Measurements from ENCODE around the gene VCAM1.

Gene VCAM1

DNA sequence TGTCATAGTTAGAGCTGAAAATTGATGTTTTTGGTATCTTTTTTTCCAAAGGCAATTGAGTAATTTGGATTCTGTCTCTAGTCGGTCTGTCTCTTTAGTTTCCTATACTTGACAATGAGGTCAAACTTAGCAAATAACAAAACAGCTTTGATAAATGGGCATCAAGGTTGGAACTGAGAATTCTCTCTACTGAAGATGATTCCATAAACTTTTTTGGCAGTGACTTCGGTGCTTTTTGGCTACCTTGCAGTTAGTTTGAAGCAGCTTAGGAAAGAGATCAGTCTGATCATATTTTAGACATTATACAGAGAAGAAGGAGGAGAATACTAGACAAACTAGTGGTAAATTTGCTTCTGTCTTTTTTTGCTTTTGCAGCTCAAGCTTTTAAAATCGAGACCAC is 559 bp downstream of the VCAM1 start:
- CTCF ChIA-PET, result no interaction called here
- TF ChIP-seq, protein P1, sequence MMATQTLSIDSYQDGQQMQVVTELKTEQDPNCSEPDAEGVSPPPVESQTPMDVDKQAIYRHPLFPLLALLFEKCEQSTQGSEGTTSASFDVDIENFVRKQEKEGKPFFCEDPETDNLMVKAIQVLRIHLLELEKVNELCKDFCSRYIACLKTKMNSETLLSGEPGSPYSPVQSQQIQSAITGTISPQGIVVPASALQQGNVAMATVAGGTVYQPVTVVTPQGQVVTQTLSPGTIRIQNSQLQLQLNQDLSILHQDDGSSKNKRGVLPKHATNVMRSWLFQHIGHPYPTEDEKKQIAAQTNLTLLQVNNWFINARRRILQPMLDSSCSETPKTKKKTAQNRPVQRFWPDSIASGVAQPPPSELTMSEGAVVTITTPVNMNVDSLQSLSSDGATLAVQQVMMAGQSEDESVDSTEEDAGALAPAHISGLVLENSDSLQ (IDR thresholded peaks at IDR 0.05), result no peak
- TF ChIP-seq FOXK2 (IDR thresholded peaks at IDR 0.05), result no peak
- TF ChIP-seq ZNF384 (IDR thresholded peaks at IDR 0.05), result no peak
- TF ChIP-seq NFRKB (IDR thresholded peaks at IDR 0.05), result no peak
- TF ChIP-seq HDGF (IDR thresholded peaks at IDR 0.05; ENCODE audit: borderline replicate concordance), result no peak
- no peak for TF ChIP-seq ARNT (IDR thresholded peaks at IDR 0.05)
- TF ChIP-seq SUZ12 (IDR thresholded peaks at IDR 0.05), result no peak
- no peak for TF ChIP-seq FOXA1 (IDR thresholded peaks at IDR 0.05)
- TF ChIP-seq LEF1 (IDR thresholded peaks at IDR 0.05; ENCODE audit: borderline replicate concordance), result no peak
- TF ChIP-seq TARDBP (IDR thresholded peaks at IDR 0.05), result no peak
- no peak for TF ChIP-seq L3MBTL2 (conservative IDR thresholded peaks at IDR 0.05)
- no peak for TF ChIP-seq ELF4 (IDR thresholded peaks at IDR 0.05)
- no peak for TF ChIP-seq CTBP1 (IDR thresholded peaks at IDR 0.05; ENCODE audit: borderline replicate concordance)
- no peak for TF ChIP-seq BHLHE40 (IDR thresholded peaks at IDR 0.05; ENCODE audit: borderline replicate concordance)
- TF ChIP-seq SP1 (IDR thresholded peaks at IDR 0.05), result no peak
- no peak for TF ChIP-seq FOXM1 (IDR thresholded peaks at IDR 0.05; ENCODE audit: borderline replicate concordance)
- POLR2A ChIA-PET, result no interaction called here
- no peak for DNase-seq (ENCODE audit: extremely low spot score)

- no peak for DNase-seq (ENCODE audit: extremely low spot score)
- no peak for TF ChIP-seq FOXM1 (IDR thresholded peaks at IDR 0.05; ENCODE audit: borderline replicate concordance)
- no peak for TF ChIP-seq NFRKB (IDR thresholded peaks at IDR 0.05)
- TF ChIP-seq, protein P1 (IDR thresholded peaks at IDR 0.05), result no peak
- no peak for TF ChIP-seq LEF1 (IDR thresholded peaks at IDR 0.05; ENCODE audit: borderline replicate concordance)
- no peak for TF ChIP-seq FOXA1 (IDR thresholded peaks at IDR 0.05)
- no peak for TF ChIP-seq TARDBP (IDR thresholded peaks at IDR 0.05)
- no peak for TF ChIP-seq BHLHE40 (IDR thresholded peaks at IDR 0.05; ENCODE audit: borderline replicate concordance)
- TF ChIP-seq HDGF (IDR thresholded peaks at IDR 0.05; ENCODE audit: borderline replicate concordance), result no peak
- TF ChIP-seq SP1 (IDR thresholded peaks at IDR 0.05), result no peak
- no peak for TF ChIP-seq CTBP1 (IDR thresholded peaks at IDR 0.05; ENCODE audit: borderline replicate concordance)
- TF ChIP-seq SUZ12 (IDR thresholded peaks at IDR 0.05), result no peak
- no peak for TF ChIP-seq ZNF384 (IDR thresholded peaks at IDR 0.05)
- TF ChIP-seq FOXK2 (IDR thresholded peaks at IDR 0.05), result no peak
- no peak for TF ChIP-seq ELF4 (IDR thresholded peaks at IDR 0.05)
- TF ChIP-seq L3MBTL2 (conservative IDR thresholded peaks at IDR 0.05), result no peak
- POLR2A ChIA-PET, result no interaction called here
- CTCF ChIA-PET, result no interaction called here
Measured at GRCh38 chr1:100720751-100721150, 1.2 kb downstream of the VCAM1 start.

- POLR2A ChIA-PET, result no interaction called here
- CTCF ChIA-PET, result no interaction called here
- TF ChIP-seq, protein P1 (IDR thresholded peaks at IDR 0.05), result peak; percentile 17; the same call in 1 of the 2 replicates
- no peak for TF ChIP-seq FOXM1 (IDR thresholded peaks at IDR 0.05; ENCODE audit: borderline replicate concordance)
- no peak for DNase-seq (ENCODE audit: extremely low spot score)
Measured at GRCh38 chr1:100721526-100722207, 2.1 kb downstream of the VCAM1 start.

DNA sequence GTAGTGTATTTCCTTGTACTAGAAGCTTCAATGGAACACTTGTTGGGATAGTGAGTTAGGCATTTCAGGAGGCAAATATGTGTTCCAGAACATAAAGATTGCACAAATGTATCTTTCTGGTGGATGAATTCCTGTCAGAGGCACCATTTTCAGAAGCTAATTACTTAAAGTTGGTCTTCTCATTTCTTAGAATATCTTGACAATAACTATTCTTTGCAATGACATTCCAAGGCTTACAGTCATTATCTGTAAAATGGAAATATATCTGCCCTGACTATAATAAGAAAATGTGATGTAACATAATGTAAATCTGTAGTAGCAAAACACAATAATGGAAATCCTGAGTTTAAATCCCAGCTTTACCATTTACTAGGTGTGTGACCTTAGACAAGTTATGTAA is 2.7 kb downstream of the VCAM1 start:
- ChIA-PET CTCF (no interaction called here), POLR2A (no interaction called here)
- TF ChIP-seq ARNT (IDR thresholded peaks at IDR 0.05), result no peak
- DNase-seq (ENCODE audit: extremely low spot score), result no peak

DNA sequence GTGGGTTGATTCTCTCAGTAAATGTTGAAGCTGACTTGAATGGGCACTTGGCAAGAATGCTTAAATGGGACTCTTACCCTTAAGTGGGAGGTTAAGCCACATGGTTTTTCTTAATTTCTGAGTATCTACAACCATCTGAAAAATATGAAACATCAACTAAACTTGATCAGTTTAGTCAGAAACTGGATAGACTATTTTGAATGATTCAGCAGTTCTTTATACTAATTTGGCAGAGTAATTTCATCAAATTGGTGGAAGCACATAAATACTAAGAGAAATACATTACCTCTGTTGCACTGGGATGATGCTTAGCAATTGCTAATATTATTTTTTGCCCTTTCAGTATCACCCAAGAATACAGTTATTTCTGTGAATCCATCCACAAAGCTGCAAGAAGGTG is 4.7 kb downstream of the VCAM1 start:
- POLR2A ChIA-PET, result no interaction called here
- CTCF ChIA-PET, result no interaction called here

GRCh38 chr1:100730130-100730529 is 10.6 kb downstream of the VCAM1 start:
- ChIA-PET POLR2A (no interaction called here), CTCF (interaction anchor here (0.7 kb wide), 1 partner anchor 375 kb away, joined by 3 read pairs; no protein-coding TSS in a partner anchor)
- no peak for DNase-seq (ENCODE audit: extremely low spot score)
- TF ChIP-seq ARNT (IDR thresholded peaks at IDR 0.05), result no peak
- TF ChIP-seq, protein P1 (IDR thresholded peaks at IDR 0.05), result no peak
- no peak for TF ChIP-seq ZNF384 (IDR thresholded peaks at IDR 0.05)
- TF ChIP-seq FOXK2 (IDR thresholded peaks at IDR 0.05), result no peak
- TF ChIP-seq BHLHE40 (IDR thresholded peaks at IDR 0.05; ENCODE audit: borderline replicate concordance), result no peak
- TF ChIP-seq ELF4 (IDR thresholded peaks at IDR 0.05), result no peak
- TF ChIP-seq CTBP1 (IDR thresholded peaks at IDR 0.05; ENCODE audit: borderline replicate concordance), result no peak
- TF ChIP-seq FOXM1 (IDR thresholded peaks at IDR 0.05; ENCODE audit: borderline replicate concordance), result no peak
- no peak for TF ChIP-seq HDGF (IDR thresholded peaks at IDR 0.05; ENCODE audit: borderline replicate concordance)
- TF ChIP-seq FOXA1 (IDR thresholded peaks at IDR 0.05), result no peak
- TF ChIP-seq SUZ12 (IDR thresholded peaks at IDR 0.05), result no peak
- TF ChIP-seq TARDBP (IDR thresholded peaks at IDR 0.05), result no peak
- no peak for TF ChIP-seq L3MBTL2 (conservative IDR thresholded peaks at IDR 0.05)
- TF ChIP-seq SP1 (IDR thresholded peaks at IDR 0.05), result no peak
- TF ChIP-seq LEF1 (IDR thresholded peaks at IDR 0.05; ENCODE audit: borderline replicate concordance), result no peak

More for the DNA sequence above, 4.7 kb downstream of the VCAM1 start:
- no peak for TF ChIP-seq HDGF (IDR thresholded peaks at IDR 0.05; ENCODE audit: borderline replicate concordance)
- TF ChIP-seq NFRKB (IDR thresholded peaks at IDR 0.05), result no peak
- TF ChIP-seq, protein P1 (IDR thresholded peaks at IDR 0.05), result no peak
- no peak for TF ChIP-seq FOXK2 (IDR thresholded peaks at IDR 0.05)
- no peak for TF ChIP-seq LEF1 (IDR thresholded peaks at IDR 0.05; ENCODE audit: borderline replicate concordance)
- no peak for TF ChIP-seq ELF4 (IDR thresholded peaks at IDR 0.05)
- no peak for TF ChIP-seq SUZ12 (IDR thresholded peaks at IDR 0.05)
- no peak for TF ChIP-seq SP1 (IDR thresholded peaks at IDR 0.05)
- TF ChIP-seq TARDBP (IDR thresholded peaks at IDR 0.05), result no peak
- no peak for TF ChIP-seq ARNT (IDR thresholded peaks at IDR 0.05)
- no peak for TF ChIP-seq FOXA1 (IDR thresholded peaks at IDR 0.05)
- no peak for TF ChIP-seq CTBP1 (IDR thresholded peaks at IDR 0.05; ENCODE audit: borderline replicate concordance)
- no peak for DNase-seq (ENCODE audit: extremely low spot score)
